ENCODE data around the gene EEF2KMT.
"Not testable (repeated sequence)": the region's sequence is repeated elsewhere in the genome, so short reads cannot be mapped to it uniquely, and the experiment has no call there.

DNA sequence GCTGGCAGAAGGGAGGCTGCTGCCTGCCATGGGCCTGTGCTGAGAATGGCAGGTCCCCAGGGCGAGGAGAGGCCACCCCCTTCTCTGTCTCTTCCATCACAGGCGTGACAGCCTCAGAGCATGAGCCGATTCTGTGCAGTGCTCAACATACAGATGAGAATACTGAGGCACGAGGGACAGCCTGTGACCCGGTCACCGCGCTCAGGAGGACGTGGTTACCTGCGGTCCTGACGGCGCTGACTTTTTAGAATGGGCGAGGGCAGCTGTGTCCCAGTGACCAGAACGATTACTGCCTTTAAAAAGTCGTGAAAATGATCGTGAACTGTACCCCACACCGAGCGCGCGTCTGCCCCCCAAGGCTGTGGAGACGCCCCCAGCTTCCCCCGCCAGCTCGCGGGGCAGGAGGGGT is 530 bp downstream of the EEF2KMT start:
- TF ChIP-seq, protein P1, sequence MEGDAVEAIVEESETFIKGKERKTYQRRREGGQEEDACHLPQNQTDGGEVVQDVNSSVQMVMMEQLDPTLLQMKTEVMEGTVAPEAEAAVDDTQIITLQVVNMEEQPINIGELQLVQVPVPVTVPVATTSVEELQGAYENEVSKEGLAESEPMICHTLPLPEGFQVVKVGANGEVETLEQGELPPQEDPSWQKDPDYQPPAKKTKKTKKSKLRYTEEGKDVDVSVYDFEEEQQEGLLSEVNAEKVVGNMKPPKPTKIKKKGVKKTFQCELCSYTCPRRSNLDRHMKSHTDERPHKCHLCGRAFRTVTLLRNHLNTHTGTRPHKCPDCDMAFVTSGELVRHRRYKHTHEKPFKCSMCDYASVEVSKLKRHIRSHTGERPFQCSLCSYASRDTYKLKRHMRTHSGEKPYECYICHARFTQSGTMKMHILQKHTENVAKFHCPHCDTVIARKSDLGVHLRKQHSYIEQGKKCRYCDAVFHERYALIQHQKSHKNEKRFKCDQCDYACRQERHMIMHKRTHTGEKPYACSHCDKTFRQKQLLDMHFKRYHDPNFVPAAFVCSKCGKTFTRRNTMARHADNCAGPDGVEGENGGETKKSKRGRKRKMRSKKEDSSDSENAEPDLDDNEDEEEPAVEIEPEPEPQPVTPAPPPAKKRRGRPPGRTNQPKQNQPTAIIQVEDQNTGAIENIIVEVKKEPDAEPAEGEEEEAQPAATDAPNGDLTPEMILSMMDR (IDR thresholded peaks at IDR 0.05) = not testable (repeated sequence)
- not testable (repeated sequence) for TF ChIP-seq EP300 (IDR thresholded peaks at IDR 0.05; ENCODE audit: low read depth)

Data from transverse colon (tissue), 3 donors.